ENCODE data around the gene SSTR1. TPM values are rescaled to one million over a fixed set of nuclear protein-coding genes. Genes with fewer than 3 reads are reported as not detected.

Gene SSTR1
- total RNA-seq, 1 donor from 2014 or later = not detected

GRCh38 chr14:38261620-38262019 lies 53.9 kb downstream of the SSTR1 start:
- H3F3A ChIP-seq (ENCODE audit: low read depth) = no peaks in the 10 kb centered on the region
- H3K9ac ChIP-seq = no peak overlapping the region
- no peak overlapping the region for H2AFZ ChIP-seq (replicated peaks)
- peaks cover 2% of the 10 kb centered on the region for H3K27me3 Mint-ChIP-seq (ENCODE audit: insufficient read depth, low read depth)
- DNase-seq (ENCODE audit: low spot score) = no peak
- no peaks in the 10 kb centered on the region for H3K79me2 ChIP-seq (ENCODE audit: low read depth)
- H3K9me3 Mint-ChIP-seq = peaks cover 13% of the 10 kb centered on the region
- no peak overlapping the region for H3K27ac ChIP-seq
- no peaks in the 10 kb centered on the region for H3K4me1 Mint-ChIP-seq
- H3K4me2 ChIP-seq = no peak overlapping the region
- TF ChIP-seq, protein P1, sequence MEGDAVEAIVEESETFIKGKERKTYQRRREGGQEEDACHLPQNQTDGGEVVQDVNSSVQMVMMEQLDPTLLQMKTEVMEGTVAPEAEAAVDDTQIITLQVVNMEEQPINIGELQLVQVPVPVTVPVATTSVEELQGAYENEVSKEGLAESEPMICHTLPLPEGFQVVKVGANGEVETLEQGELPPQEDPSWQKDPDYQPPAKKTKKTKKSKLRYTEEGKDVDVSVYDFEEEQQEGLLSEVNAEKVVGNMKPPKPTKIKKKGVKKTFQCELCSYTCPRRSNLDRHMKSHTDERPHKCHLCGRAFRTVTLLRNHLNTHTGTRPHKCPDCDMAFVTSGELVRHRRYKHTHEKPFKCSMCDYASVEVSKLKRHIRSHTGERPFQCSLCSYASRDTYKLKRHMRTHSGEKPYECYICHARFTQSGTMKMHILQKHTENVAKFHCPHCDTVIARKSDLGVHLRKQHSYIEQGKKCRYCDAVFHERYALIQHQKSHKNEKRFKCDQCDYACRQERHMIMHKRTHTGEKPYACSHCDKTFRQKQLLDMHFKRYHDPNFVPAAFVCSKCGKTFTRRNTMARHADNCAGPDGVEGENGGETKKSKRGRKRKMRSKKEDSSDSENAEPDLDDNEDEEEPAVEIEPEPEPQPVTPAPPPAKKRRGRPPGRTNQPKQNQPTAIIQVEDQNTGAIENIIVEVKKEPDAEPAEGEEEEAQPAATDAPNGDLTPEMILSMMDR (IDR thresholded peaks at IDR 0.05) = no peak
- TF ChIP-seq EZH2phosphoT487 (IDR thresholded peaks at IDR 0.05) (no peak), EZH2 (IDR thresholded peaks at IDR 0.05) (no peak)
- H3K4me3 Mint-ChIP-seq = no peak overlapping the region
- H3K27ac Mint-ChIP-seq = no peak overlapping the region
- no peaks in the 10 kb centered on the region for H3K36me3 ChIP-seq
- no peaks in the 10 kb centered on the region for H3K9me3 ChIP-seq (ENCODE audit: low read depth)
- no peak overlapping the region for H3K4me3 ChIP-seq
- H3K36me3 Mint-ChIP-seq = no peaks in the 10 kb centered on the region
- H3K4me1 ChIP-seq = no peaks in the 10 kb centered on the region
- H4K20me1 ChIP-seq (ENCODE audit: low read depth) = no peaks in the 10 kb centered on the region
- peaks cover 45% of the 10 kb centered on the region for H3K27me3 ChIP-seq

Other genes with a start within 250 kb of the SSTR1 start
- not detected in 2 replicates for gene CLEC14A, start 48.2 kb downstream of the SSTR1 start, total RNA-seq (ENCODE audit: low replicate concordance)